ENCODE data around the gene HPF1. TPM values are rescaled to one million over a fixed set of nuclear protein-coding genes. Genes with fewer than 3 reads are reported as not detected.

HPF1 gene
- total and polyA plus RNA-seq, 2 of the 13 experiments (the other 11 are each of a cell fraction or from before 2014, with no cell fraction given): 5.1 to 14.8 TPM

- no peak for TF ChIP-seq ZHX2 (IDR thresholded peaks at IDR 0.05; ENCODE audit: low read depth)
- TF ChIP-seq ZHX2 (CRISPR knock-in tag; IDR thresholded peaks at IDR 0.05; ENCODE audit: borderline replicate concordance): no peak
- peak; percentile 28 for TF ChIP-seq RAD21 (CRISPR knock-in tag; IDR thresholded peaks at IDR 0.05)
- no peak for TF ChIP-seq ZNF484 (CRISPR knock-in tag; IDR thresholded peaks at IDR 0.05; ENCODE audit: borderline replicate concordance, low read depth)
- TF ChIP-seq HNRNPLL (IDR thresholded peaks at IDR 0.05; ENCODE audit: low read depth, low read length, poor library complexity, severe bottlenecking): peak; percentile 85
- TF ChIP-seq ZNF383 (CRISPR knock-in tag; IDR thresholded peaks at IDR 0.05; ENCODE audit: borderline replicate concordance): no peak
- TF ChIP-seq HOMEZ (CRISPR knock-in tag; IDR thresholded peaks at IDR 0.05; ENCODE audit: low read depth): 0 out of 2 replicates have a peak, but pooled peaks have one; percentile 64
- TF ChIP-seq RXRA (CRISPR knock-in tag; IDR thresholded peaks at IDR 0.05): peak; percentile 78
- TF ChIP-seq ELF1 (CRISPR knock-in tag; IDR thresholded peaks at IDR 0.05): peak; percentile 96
- TF ChIP-seq SOX13 (IDR thresholded peaks at IDR 0.05): no peak
- TF ChIP-seq SOX13 (CRISPR knock-in tag; conservative IDR thresholded peaks at IDR 0.05 in 1 of 2, IDR thresholded peaks at IDR 0.05 in 1 of 2): peak in 1 of 2 experiments; percentile 16; a peak in 1 of 4 replicates
- no peak for TF ChIP-seq SMAD9 (CRISPR knock-in tag; IDR thresholded peaks at IDR 0.05)
- TF ChIP-seq ZNF607 (CRISPR knock-in tag; IDR thresholded peaks at IDR 0.05; ENCODE audit: borderline replicate concordance): no peak
- peak; percentile 81 for TF ChIP-seq SP4 (CRISPR knock-in tag; IDR thresholded peaks at IDR 0.05)
- TF ChIP-seq ZNF891 (CRISPR knock-in tag; IDR thresholded peaks at IDR 0.05): 0 out of 2 replicates have a peak, but pooled peaks have one; percentile 45
- peak; percentile 91 for TF ChIP-seq KMT2A (CRISPR knock-in tag; IDR thresholded peaks at IDR 0.05)
- TF ChIP-seq CREB3 (CRISPR knock-in tag; IDR thresholded peaks at IDR 0.05): 0 out of 2 replicates have a peak, but pooled peaks have one; percentile 47
- peak; percentile 61; the same call in 1 of the 2 replicates for TF ChIP-seq ZNF580 (CRISPR knock-in tag; IDR thresholded peaks at IDR 0.05; ENCODE audit: borderline replicate concordance, low read depth)
- TF ChIP-seq RFX3 (CRISPR knock-in tag; IDR thresholded peaks at IDR 0.05): no peak
- TF ChIP-seq ZNF432 (CRISPR knock-in tag; IDR thresholded peaks at IDR 0.05; ENCODE audit: borderline replicate concordance): no peak
- TF ChIP-seq TCF7 (IDR thresholded peaks at IDR 0.05; ENCODE audit: low read depth): no peak
Measured at GRCh38 chr4:169757575-169758184, at the start of gene HPF1 (continued).

All from HepG2 (cell line).